HEK293 (cell line): ENCODE results near the gene SPATA2.
"Not testable (repeated sequence)": the region's sequence is repeated elsewhere in the genome, so short reads cannot be mapped to it uniquely, and the experiment has no call there.

Source experiments
- CTCF ChIP-seq: fragments of 450-650 bp; formaldehyde crosslinking; IDR thresholded peaks from 2 replicates; pipeline ENCODE4 v1.5.1; 2016; ENCODE audit warnings: missing biosample characterization, missing genetic modification characterization
- ZNF138 ChIP-seq: fragments of 450-650 bp; formaldehyde crosslinking; IDR thresholded peaks from 2 replicates; pipeline ENCODE4 v1.5.1; 2016; ENCODE audit warnings: missing biosample characterization, missing genetic modification characterization, borderline replicate concordance
- ZNF639 ChIP-seq: fragments of 450-650 bp; formaldehyde crosslinking; IDR thresholded peaks from 2 replicates; pipeline ENCODE4 v1.5.1; 2016; ENCODE audit warnings: missing biosample characterization, missing genetic modification characterization

GRCh38 chr20:49955830-49956396, 40.6 kb upstream of the SPATA2 start:
- TF ChIP-seq CTCF, ZNF639, ZNF138 (tag by site-specific recombination): not testable (repeated sequence)
